Neural cell (in vitro differentiated cells): ENCODE data around the gene MDP1. TPM values are rescaled to one million over a fixed set of nuclear protein-coding genes. Genes with fewer than 3 reads are reported as not detected.

Experiments used
- H2AFZ ChIP-seq: fragments of 200-600, 300-800 bp; sonication (generic), shearing (Covaris generic); 2 replicates; pipeline ENCODE4 v1.6.0; 2014; ENCODE audit warnings: low read depth, mild to moderate bottlenecking, antibody characterized with exemption, low read length, moderate library complexity
- H3F3A ChIP-seq: fragments of 200-600 bp; shearing (Covaris generic); 2 replicates; pipeline ENCODE4 v1.6.1; 2016; ENCODE audit warnings: mild to moderate bottlenecking, moderate library complexity, mixed read lengths, antibody characterized with exemption, low read length; ENCODE audit not compliant: insufficient read depth, poor library complexity, severe bottlenecking
- H3K27ac ChIP-seq: fragments of 200-600, 300-800 bp; sonication (generic), shearing (Covaris generic); 2 replicates; pipeline ENCODE4 v1.5.1; 2014; ENCODE audit warnings: mild to moderate bottlenecking, low read length, moderate library complexity
- H3K27me3 ChIP-seq: fragments of 300-800, 200-600 bp; sonication (generic), shearing (Covaris generic); 2 replicates; pipeline ENCODE4 v1.6.0; 2014; ENCODE audit warnings: mild to moderate bottlenecking, low read depth, low read length, moderate library complexity; ENCODE audit not compliant: insufficient read depth
- H3K36me3 ChIP-seq: fragments of 300-800, 200-600 bp; sonication (generic), shearing (Covaris generic); 2 replicates; pipeline ENCODE4 v1.5.1; 2014; ENCODE audit warnings: mild to moderate bottlenecking, antibody characterized with exemption, low read length, moderate library complexity; ENCODE audit not compliant: insufficient read depth
- H3K4me2 ChIP-seq: fragments of 300-800, 200-600 bp; sonication (generic), shearing (Covaris generic); 2 replicates; pipeline ENCODE4 v1.6.0; 2014; ENCODE audit warnings: mild to moderate bottlenecking, low read length
- H3K4me3 ChIP-seq: fragments of 300-800, 200-600 bp; sonication (generic), shearing (Covaris generic); 2 replicates; pipeline ENCODE4 v1.5.1; 2014; ENCODE audit warnings: mild to moderate bottlenecking, low read length, moderate library complexity
- H3K79me2 ChIP-seq: fragments of 200-600 bp; shearing (Covaris generic); replicated peaks from 2 replicates; pipeline ENCODE4 v1.6.0; 2014; ENCODE audit warnings: mild to moderate bottlenecking, low read length, moderate library complexity; ENCODE audit not compliant: insufficient read depth
- H3K9ac ChIP-seq: fragments of 300-800, 200-600 bp; sonication (generic), shearing (Covaris generic); 2 replicates; pipeline ENCODE4 v1.6.1; 2016; ENCODE audit warnings: mild to moderate bottlenecking, low read length, mixed read lengths
- H3K9me2 ChIP-seq: fragments of 200-600 bp; shearing (Covaris generic); 2 replicates; pipeline ENCODE4 v1.6.1; 2016; ENCODE audit warnings: mild to moderate bottlenecking, low read length, mixed read lengths; ENCODE audit not compliant: insufficient read depth
- H3K9me3 ChIP-seq: fragments of 200-600, 300-800 bp; sonication (generic), shearing (Covaris generic); 2 replicates; pipeline ENCODE4 v1.6.1; 2016; ENCODE audit warnings: mild to moderate bottlenecking, mixed run types, low read length, moderate library complexity, mixed read lengths
- H4K20me1 ChIP-seq: fragments of 200-600 bp; shearing (Covaris generic); 2 replicates; pipeline ENCODE4 v1.6.1; 2016; ENCODE audit warnings: mild to moderate bottlenecking, mixed run types; ENCODE audit not compliant: insufficient read depth
- CTCF ChIP-seq: fragments of 450-650 bp; IDR thresholded peaks from 2 replicates; pipeline ENCODE4 v1.5.1; 2014; ENCODE audit warnings: antibody characterized with exemption, mild to moderate bottlenecking, moderate library complexity; ENCODE audit not compliant: poor library complexity, severe bottlenecking
- EP300 ChIP-seq: fragments of 450-650 bp; conservative IDR thresholded peaks from 2 replicates; pipeline ENCODE4 v1.6.1; 2014; ENCODE audit warnings: antibody characterized with exemption, mild to moderate bottlenecking, moderate library complexity; ENCODE audit not compliant: poor library complexity, severe bottlenecking
- EZH2 ChIP-seq: fragments of 200-600, 300-800 bp; shearing (Covaris generic), sonication (generic); IDR thresholded peaks from 2 replicates; pipeline ENCODE4 v1.6.1; 2014; ENCODE audit warnings: antibody characterized with exemption, low read length, borderline replicate concordance, mild to moderate bottlenecking; ENCODE audit not compliant: insufficient read depth, poor library complexity, severe bottlenecking
- MXI1 ChIP-seq: fragments of 450-650 bp; conservative IDR thresholded peaks from 2 replicates; pipeline ENCODE4 v1.6.1; 2014; ENCODE audit warnings: antibody characterized with exemption, mild to moderate bottlenecking; ENCODE audit not compliant: poor library complexity, severe bottlenecking
- POLR2AphosphoS5 ChIP-seq: IDR thresholded peaks from 2 replicates; pipeline ENCODE4 v1.6.1; 2012
- RAD21 ChIP-seq: fragments of 450-650 bp; conservative IDR thresholded peaks from 2 replicates; pipeline ENCODE4 v1.6.1; 2014; ENCODE audit warnings: antibody characterized with exemption, mild to moderate bottlenecking, moderate library complexity
- REST ChIP-seq: IDR thresholded peaks from 2 replicates; pipeline ENCODE4 v1.6.1; 2012; ENCODE audit warnings: borderline replicate concordance
- SMC3 ChIP-seq: fragments of 450-650 bp; conservative IDR thresholded peaks from 2 replicates; pipeline ENCODE4 v1.6.1; 2014; ENCODE audit warnings: antibody characterized with exemption, mild to moderate bottlenecking, moderate library complexity; ENCODE audit not compliant: poor library complexity
- TAF1 ChIP-seq: IDR thresholded peaks from 2 replicates; pipeline ENCODE4 v1.6.1; 2012; ENCODE audit warnings: low read depth
- polyA plus RNA-seq: library from polyadenylated mRNA; depleted of rRNA; stranded (reverse); fragments of >200 nt; gene quantifications from 2 replicates; pipeline ENCODE4 v1.2.3, GENCODE V29; 2014

Gene MDP1
- polyA plus RNA-seq, 1 donor from 2014 or later, result 94.2 TPM

GRCh38 chr14:24182110-24182882 is 33.6 kb downstream of the MDP1 start:
- H2AFZ ChIP-seq, result no peak overlapping the region
- no peaks in the 10 kb centered on the region for H3K36me3 ChIP-seq
- H3K27ac ChIP-seq, result no peak overlapping the region
- no peak overlapping the region for H3K9ac ChIP-seq
- no peaks in the 10 kb centered on the region for H3K79me2 ChIP-seq
- no peaks in the 10 kb centered on the region for H3K9me2 ChIP-seq
- H3K27me3 ChIP-seq, result no peaks in the 10 kb centered on the region
- no peaks in the 10 kb centered on the region for H4K20me1 ChIP-seq
- no peaks in the 10 kb centered on the region for H3F3A ChIP-seq
- H3K4me2 ChIP-seq, result no peak overlapping the region
- no peak for TF ChIP-seq EP300
- no peak for TF ChIP-seq RAD21
- TF ChIP-seq REST, result no peak
- no peak for TF ChIP-seq POLR2AphosphoS5
- no peak for TF ChIP-seq EZH2
- TF ChIP-seq CTCF, result no peak
- TF ChIP-seq SMC3, result no peak
- TF ChIP-seq TAF1, result no peak
- no peak for TF ChIP-seq MXI1
- H3K9me3 ChIP-seq, result no peaks in the 10 kb centered on the region
- H3K4me3 ChIP-seq, result no peak overlapping the region

GRCh38 chr14:24181371-24182077 is 34.3 kb downstream of the MDP1 start:
- Histone ChIP-seq H2AFZ (no peak overlapping the region), H3K9me2 (no peaks in the 10 kb centered on the region), H4K20me1 (no peaks in the 10 kb centered on the region), H3F3A (no peaks in the 10 kb centered on the region), H3K27ac (no peak overlapping the region), H3K27me3 (no peaks in the 10 kb centered on the region), H3K4me3 (no peak overlapping the region), H3K79me2 (no peaks in the 10 kb centered on the region), H3K9me3 (no peaks in the 10 kb centered on the region), H3K36me3 (no peaks in the 10 kb centered on the region), H3K4me2 (no peak overlapping the region), H3K9ac (no peak overlapping the region)
- TF ChIP-seq RAD21, result no peak
- TF ChIP-seq EP300, result no peak
- no peak for TF ChIP-seq REST
- TF ChIP-seq TAF1, result no peak
- TF ChIP-seq EZH2, result no peak
- TF ChIP-seq POLR2AphosphoS5, result no peak
- no peak for TF ChIP-seq CTCF
- no peak for TF ChIP-seq SMC3
- no peak for TF ChIP-seq MXI1
